IMR-90 (cell line): Measurements from ENCODE around the gene CD96. TPM values are rescaled to one million over a fixed set of nuclear protein-coding genes. Genes with fewer than 3 reads are reported as not detected.

Source experiments
- ATAC-seq: fragments of 200-7000 bp; cut with Tn5 transposase; 2 replicates; pipeline ENCODE4 v1.9.1; 2020; ENCODE audit warnings: low read depth, mild to moderate bottlenecking, moderate library complexity
- BruUV-seq: library from RNA; stranded (reverse); fragments of 400-500 nt; replicated peaks from 2 replicates; lab custom pipeline; 2021; lab: Mats Ljungman, UMichigan
- CTCF ChIA-PET: fragments of 300-600 bp; formaldehyde crosslinking; extraction: SDS; loops from one replicate; lab custom pipeline; 2021; ENCODE audit warnings: antibody characterized with exemption; lab: Yijun Ruan, JAX
- POLR2A ChIA-PET: fragments of 300-600 bp; sonication (Branson Sonifier 250); formaldehyde crosslinking; loops from one replicate; lab custom pipeline; 2022; ENCODE audit warnings: antibody characterized with exemption; ENCODE audit not compliant: unreplicated experiment; lab: Charles Lee
- DNase-seq: peaks from one replicate; pipeline ENCODE4 v3.0.0; 2013
- H2AFZ ChIP-seq: replicated peaks from 2 replicates; pipeline ENCODE3; 2013; ENCODE audit warnings: low read length, mild to moderate bottlenecking; ENCODE audit not compliant: poor library complexity
- H2AK5ac ChIP-seq: 2 replicates; pipeline ENCODE4 v1.6.1; 2013; ENCODE audit warnings: low read depth, low read length, inconsistent platforms
- H2AK9ac ChIP-seq: replicated peaks from 2 replicates; pipeline ENCODE3; 2013; ENCODE audit warnings: mild to moderate bottlenecking, low read depth, low read length, moderate library complexity; ENCODE audit not compliant: poor library complexity
- H2BK120ac ChIP-seq: 2 replicates; pipeline ENCODE4 v1.6.1; 2013; ENCODE audit warnings: low read depth, low read length, inconsistent platforms
- H2BK15ac ChIP-seq: 3 replicates; pipeline ENCODE4 v1.6.1; 2013; ENCODE audit warnings: low read depth, low read length, inconsistent platforms
- H2BK20ac ChIP-seq: 2 replicates; pipeline ENCODE4 v1.6.1; 2013; ENCODE audit warnings: low read depth, mild to moderate bottlenecking, inconsistent platforms, low read length, moderate library complexity
- H2BK5ac ChIP-seq: 2 replicates; pipeline ENCODE4 v1.6.1; 2013; ENCODE audit warnings: mild to moderate bottlenecking, low read depth, low read length, inconsistent platforms; ENCODE audit not compliant: poor library complexity, severe bottlenecking
- H3K14ac ChIP-seq: replicated peaks from 2 replicates; pipeline ENCODE4 v1.6.1; 2013; ENCODE audit warnings: low read depth, low read length, inconsistent platforms
- H3K18ac ChIP-seq: 2 replicates; pipeline ENCODE4 v1.6.1; 2013; ENCODE audit warnings: low read depth, low read length, control low read depth
- H3K23ac ChIP-seq: 2 replicates; pipeline ENCODE4 v1.6.1; 2013; ENCODE audit warnings: low read depth, low read length, inconsistent platforms
- H3K27ac ChIP-seq: 2 replicates; pipeline ENCODE4 v1.5.1; 2013; ENCODE audit warnings: mild to moderate bottlenecking, control low read depth, low read length; ENCODE audit not compliant: insufficient read depth
- H3K27me3 ChIP-seq: 2 replicates; pipeline ENCODE4 v1.6.1; 2013; ENCODE audit warnings: low read length; ENCODE audit not compliant: control insufficient read depth, insufficient read depth
- H3K36me3 ChIP-seq: 2 replicates; pipeline ENCODE4 v1.6.1; 2013; ENCODE audit warnings: low read length, mixed read lengths; ENCODE audit not compliant: control insufficient read depth, insufficient read depth
- H3K4ac ChIP-seq: 2 replicates; pipeline ENCODE4 v1.6.1; 2013; ENCODE audit warnings: low read depth, low read length, inconsistent platforms
- H3K4me1 ChIP-seq: 2 replicates; pipeline ENCODE4 v1.6.1; 2013; ENCODE audit warnings: low read length, mixed read lengths; ENCODE audit not compliant: control insufficient read depth, insufficient read depth
- H3K4me2 ChIP-seq: 2 replicates; pipeline ENCODE4 v1.6.1; 2013; ENCODE audit warnings: low read depth, mild to moderate bottlenecking, control low read depth, low read length, moderate library complexity
- H3K4me3 ChIP-seq: 2 replicates; pipeline ENCODE4 v1.5.1; 2013; ENCODE audit warnings: low read depth, mild to moderate bottlenecking, control low read depth, low read length, moderate library complexity; ENCODE audit not compliant: insufficient read depth
- H3K56ac ChIP-seq: 2 replicates; pipeline ENCODE4 v1.6.1; 2013; ENCODE audit warnings: low read length, inconsistent platforms; ENCODE audit not compliant: insufficient read depth; ENCODE audit errors: extremely low read depth
- H3K79me1 ChIP-seq, 2 experiments: 2 replicates each; pipeline ENCODE4 v1.6.1; 2013; ENCODE audit warnings: low read length in 2 of 2, inconsistent platforms in 1 of 2, low read depth in 1 of 2
- H3K9ac ChIP-seq: 2 replicates; pipeline ENCODE4 v1.6.1; 2013; ENCODE audit warnings: low read depth, low read length, control low read depth
- H3K9me1 ChIP-seq: 2 replicates; pipeline ENCODE4 v1.6.1; 2013; ENCODE audit warnings: low read length, inconsistent platforms; ENCODE audit not compliant: insufficient read depth
- H3K9me3 ChIP-seq: 2 replicates; pipeline ENCODE4 v1.6.1; 2013; ENCODE audit warnings: low read length; ENCODE audit not compliant: control insufficient read depth, insufficient read depth
- H4K20me1 ChIP-seq: 2 replicates; pipeline ENCODE4 v1.6.1; 2013; ENCODE audit warnings: low read length, inconsistent platforms; ENCODE audit not compliant: insufficient read depth
- H4K5ac ChIP-seq: 2 replicates; pipeline ENCODE4 v1.6.1; 2013; ENCODE audit warnings: mild to moderate bottlenecking, low read depth, low read length, control low read depth
- H4K8ac ChIP-seq, 2 experiments: 2 replicates each; pipeline ENCODE4 v1.6.1; 2013; ENCODE audit warnings: low read depth in 2 of 2, low read length in 2 of 2, control low read depth in 1 of 2, inconsistent platforms in 1 of 2
- H4K91ac ChIP-seq: 2 replicates; pipeline ENCODE4 v1.6.1; 2013; ENCODE audit warnings: low read depth, low read length, inconsistent platforms; ENCODE audit not compliant: insufficient read depth
- CHD1 ChIP-seq: IDR thresholded peaks from 2 replicates; pipeline ENCODE4 v1.6.1; 2012; ENCODE audit warnings: low read depth, low read length, improper control_type of control experiment
- FOS ChIP-seq: fragments of 150-350 bp; IDR thresholded peaks from 2 replicates; pipeline ENCODE4 v1.6.1; 2016; ENCODE audit warnings: low read depth, low read length
- RFX5 ChIP-seq: IDR thresholded peaks from 2 replicates; pipeline ENCODE4 v1.8.0; 2012; ENCODE audit warnings: low read depth, mild to moderate bottlenecking, low read length, moderate library complexity
- SMC3 ChIP-seq: fragments of 150-350 bp; IDR thresholded peaks from 2 replicates; pipeline ENCODE4 v1.6.1; 2016; ENCODE audit warnings: low read depth, mild to moderate bottlenecking, antibody characterized with exemption, low read length, moderate library complexity
- WGBS, 2 experiments: methylation state at CpG; one replicate each; pipeline versions ENCODE4 v1.1.5 to v1.1.7; 2013; ENCODE audit warnings: missing lambda C conversion rate in 2 of 2; ENCODE audit not compliant: insufficient read length in 1 of 2; ENCODE audit errors: extremely low coverage in 2 of 2; 5-methylcytosine and 5-hydroxymethylcytosine counted together
- dilution Hi-C: fragments of 300-500 bp; cut with HindIII; formaldehyde crosslinking; loops from one replicate; pipeline ENCODE4 v1.14.3; 2018; ENCODE audit warnings: low sequenced_read_pairs; ENCODE audit not compliant: unreplicated experiment
- in situ Hi-C: fragments of 300-500 bp; cut with MboI; formaldehyde crosslinking; loops from 3 replicates; pipeline ENCODE4 v1.14.3; 2019; ENCODE audit warnings: low sequenced_read_pairs, inconsistent platforms, mixed read lengths
- intact Hi-C: fragments of 100-400 bp; cut with micrococcal nuclease; formaldehyde crosslinking; loops from 2 replicates; pipeline ENCODE4 v1.10.0; 2022
- polyA plus RNA-seq, 3 experiments: library from polyadenylated mRNA; depleted of rRNA; stranded (reverse); fragments of >200 nt; gene quantifications; 2 replicates each; pipeline ENCODE4 v1.2.3, GENCODE V29; 2012; ENCODE audit warnings: low replicate concordance in 1 of 3
- total RNA-seq: library from RNA; depleted of rRNA; stranded (reverse); fragments of >200 nt; gene quantifications from 2 replicates; pipeline ENCODE4 v1.2.3, GENCODE V29; 2012
- TF ChIP-seq, protein P1 (sequence below): conservative IDR thresholded peaks from 2 replicates; pipeline ENCODE4 v1.5.1; 2012; ENCODE audit warnings: mild to moderate bottlenecking, low read depth, low read length, improper control_type of control experiment

CD96 gene
- total and polyA plus RNA-seq, 2 of the 4 experiments (the other 2 are of a cell fraction): 0.05 to 0.18 TPM

DNA sequence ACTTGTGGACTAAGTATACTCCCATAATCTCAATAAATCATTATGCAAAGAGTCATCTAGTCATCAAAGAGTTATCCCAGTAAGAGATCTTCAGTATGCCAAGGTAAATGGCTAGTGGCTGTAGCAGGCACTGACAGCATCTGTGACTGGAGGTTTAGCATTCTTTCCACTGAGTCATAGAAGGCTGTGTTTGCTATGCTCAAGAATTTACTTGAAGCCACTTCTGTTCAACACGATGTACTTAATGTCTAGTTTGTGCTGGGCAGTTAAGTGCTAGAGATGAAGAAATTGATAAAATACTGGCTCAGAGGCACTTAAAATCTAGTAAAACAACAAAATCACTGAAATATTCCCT, 40.1 kb downstream of the CD96 start:
- Histone ChIP-seq H3K4me1 (peaks cover 5% of the 10 kb centered on the region), H3K4me2 (no peak overlapping the region), H3K4me3 (no peak overlapping the region), H4K8ac (peak overlapping the region in 1 of 2 experiments; percentile 55; a peak in 1 of 4 replicates), H3K9me1 (no peaks in the 10 kb centered on the region), H3K36me3 (no peaks in the 10 kb centered on the region), H3K9me3 (no peaks in the 10 kb centered on the region), H2BK20ac (peak overlapping the region; percentile 85), H2AFZ (no peak overlapping the region), H3K14ac (0 out of 2 replicates have a peak overlapping the region, but pooled peaks have one; percentile 39), H4K91ac (no peak overlapping the region), H3K27ac (no peak overlapping the region), H2BK15ac (no peak overlapping the region; the same call in 2 of the 3 replicates), H3K79me1 (no peaks in the 10 kb centered on the region), H3K27me3 (no peaks in the 10 kb centered on the region), H3K4ac (no peak overlapping the region; the same call in 1 of the 2 replicates), H3K23ac (no peak overlapping the region), H3K9ac (no peak overlapping the region), H3K18ac (peak overlapping the region; percentile 85; the same call in 1 of the 2 replicates), H4K5ac (peak overlapping the region; percentile 25; the same call in 1 of the 2 replicates), H2BK120ac (peak overlapping the region; percentile 87), H2AK5ac (no peak overlapping the region), H2AK9ac (no peak overlapping the region), H4K20me1 (no peaks in the 10 kb centered on the region), H3K56ac (no peak overlapping the region), H2BK5ac (peak overlapping the region; percentile 72)
- intact Hi-C loops (no loop called here), dilution Hi-C loops (no loop called here), in situ Hi-C loops (loop anchor here (25.0 kb wide), 2 partner anchors 280 to 380 kb away; partner anchors contain the start of gene PHLDB2)
- ChIA-PET POLR2A (no interaction called here), CTCF (no interaction called here)
- TF ChIP-seq CHD1 (no peak), SMC3 (no peak), RFX5 (no peak), FOS (peak; percentile 61)
- TF ChIP-seq, protein P1, sequence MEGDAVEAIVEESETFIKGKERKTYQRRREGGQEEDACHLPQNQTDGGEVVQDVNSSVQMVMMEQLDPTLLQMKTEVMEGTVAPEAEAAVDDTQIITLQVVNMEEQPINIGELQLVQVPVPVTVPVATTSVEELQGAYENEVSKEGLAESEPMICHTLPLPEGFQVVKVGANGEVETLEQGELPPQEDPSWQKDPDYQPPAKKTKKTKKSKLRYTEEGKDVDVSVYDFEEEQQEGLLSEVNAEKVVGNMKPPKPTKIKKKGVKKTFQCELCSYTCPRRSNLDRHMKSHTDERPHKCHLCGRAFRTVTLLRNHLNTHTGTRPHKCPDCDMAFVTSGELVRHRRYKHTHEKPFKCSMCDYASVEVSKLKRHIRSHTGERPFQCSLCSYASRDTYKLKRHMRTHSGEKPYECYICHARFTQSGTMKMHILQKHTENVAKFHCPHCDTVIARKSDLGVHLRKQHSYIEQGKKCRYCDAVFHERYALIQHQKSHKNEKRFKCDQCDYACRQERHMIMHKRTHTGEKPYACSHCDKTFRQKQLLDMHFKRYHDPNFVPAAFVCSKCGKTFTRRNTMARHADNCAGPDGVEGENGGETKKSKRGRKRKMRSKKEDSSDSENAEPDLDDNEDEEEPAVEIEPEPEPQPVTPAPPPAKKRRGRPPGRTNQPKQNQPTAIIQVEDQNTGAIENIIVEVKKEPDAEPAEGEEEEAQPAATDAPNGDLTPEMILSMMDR: no peak
- DNase-seq (peak; percentile 90), ATAC-seq (peak; percentile 89)
- BruUV-seq: no TSS peak
- WGBS, 2 experiments: no CpG with 5 or more reads among the region's 1 CpG
